Loucy (cell line): Measurements from ENCODE around the gene KIAA0825.

ENCODE experiments used
- H2AFZ ChIP-seq: fragments of 200-600 bp; sonication (generic); 2 replicates; pipeline ENCODE4 v1.6.0; 2016; ENCODE audit warnings: antibody characterized with exemption, mild to moderate bottlenecking, low read length, moderate library complexity
- H3F3A ChIP-seq: fragments of 200-600 bp; 2 replicates; pipeline ENCODE4 v1.6.0; 2016; ENCODE audit warnings: antibody characterized with exemption, low read depth, mild to moderate bottlenecking
- H3K27me3 ChIP-seq: fragments of 200-600 bp; sonication (generic); 2 replicates; pipeline ENCODE4 v1.6.1; 2014; ENCODE audit warnings: low read length, mild to moderate bottlenecking; ENCODE audit not compliant: insufficient read depth, poor library complexity, severe bottlenecking
- H3K36me3 ChIP-seq: fragments of 200-600 bp; sonication (generic); 2 replicates; pipeline ENCODE4 v1.6.1; 2016; ENCODE audit warnings: low read length; ENCODE audit not compliant: insufficient read depth
- H3K4me1 ChIP-seq: fragments of 200-600 bp; sonication (generic); 2 replicates; pipeline ENCODE4 v1.5.1; 2014; ENCODE audit warnings: low read length, mild to moderate bottlenecking; ENCODE audit not compliant: insufficient read depth, poor library complexity, severe bottlenecking
- H3K4me2 ChIP-seq: fragments of 200-600 bp; sonication (generic); 2 replicates; pipeline ENCODE4 v1.6.0; 2014; ENCODE audit warnings: antibody characterized with exemption, low read length, low read depth, mild to moderate bottlenecking; ENCODE audit not compliant: poor library complexity, severe bottlenecking
- H3K4me3 ChIP-seq: fragments of 200-600 bp; sonication (generic); 2 replicates; pipeline ENCODE4 v1.5.1; 2014; ENCODE audit warnings: low read length, mild to moderate bottlenecking, mixed read lengths; ENCODE audit not compliant: poor library complexity, severe bottlenecking
- H3K79me2 ChIP-seq: fragments of 200-600 bp; sonication (generic); 2 replicates; pipeline ENCODE4 v1.6.1; 2014; ENCODE audit warnings: low read length; ENCODE audit not compliant: insufficient read depth
- H3K9ac ChIP-seq: fragments of 200-600 bp; sonication (generic); 2 replicates; pipeline ENCODE4 v1.6.0; 2014; ENCODE audit warnings: mild to moderate bottlenecking, low read depth, low read length, moderate library complexity; ENCODE audit not compliant: poor library complexity, severe bottlenecking
- H3K9me2 ChIP-seq: fragments of 200-600 bp; sonication (generic); replicated peaks from 2 replicates; pipeline ENCODE4 v1.6.1; 2016; ENCODE audit warnings: low read depth, low read length, mixed read lengths
- H3K9me3 ChIP-seq: fragments of 200-600 bp; sonication (generic); 2 replicates; pipeline ENCODE4 v1.6.1; 2014; ENCODE audit warnings: mild to moderate bottlenecking, antibody characterized with exemption, low read length, low read depth; ENCODE audit not compliant: insufficient read depth
- H4K20me1 ChIP-seq: fragments of 200-600 bp; sonication (generic); 2 replicates; pipeline ENCODE4 v1.6.0; 2014; ENCODE audit warnings: antibody characterized with exemption, low read length, mild to moderate bottlenecking; ENCODE audit not compliant: insufficient read depth, poor library complexity, severe bottlenecking
- EZH2phosphoT487 ChIP-seq: fragments of 200-600 bp; IDR thresholded peaks from 2 replicates; pipeline ENCODE4 v1.6.1; 2018; ENCODE audit warnings: antibody characterized with exemption, mild to moderate bottlenecking, moderate library complexity, borderline replicate concordance
- TF ChIP-seq, protein P1 (sequence below): fragments of 200-600 bp; sonication (generic); conservative IDR thresholded peaks from 2 replicates; pipeline ENCODE4 v1.5.1; 2014; ENCODE audit warnings: mild to moderate bottlenecking, antibody characterized with exemption, low read length

KIAA0825 gene

DNA sequence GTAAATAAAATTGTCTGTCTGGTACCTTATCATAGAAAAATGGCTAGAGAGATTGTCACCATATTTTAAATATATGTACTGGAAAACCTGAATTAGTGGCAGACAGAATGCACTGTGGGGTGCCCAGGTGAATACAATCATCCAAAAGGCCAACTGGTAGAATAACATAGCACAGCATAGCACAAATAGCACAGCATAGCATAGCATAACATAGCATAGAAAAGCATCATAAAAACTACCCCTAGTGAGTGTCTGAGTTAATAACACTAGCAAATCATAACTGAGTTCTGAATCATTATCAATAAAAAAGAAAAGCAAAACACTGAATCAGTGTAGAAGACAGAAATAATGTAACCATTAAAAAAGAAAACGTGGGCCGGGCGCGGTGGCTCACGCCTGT is 102.3 kb downstream of the KIAA0825 start:
- no peak overlapping the region for H2AFZ ChIP-seq
- no peaks in the 10 kb centered on the region for H3K4me1 ChIP-seq
- no peaks in the 10 kb centered on the region for H3F3A ChIP-seq
- TF ChIP-seq, protein P1, sequence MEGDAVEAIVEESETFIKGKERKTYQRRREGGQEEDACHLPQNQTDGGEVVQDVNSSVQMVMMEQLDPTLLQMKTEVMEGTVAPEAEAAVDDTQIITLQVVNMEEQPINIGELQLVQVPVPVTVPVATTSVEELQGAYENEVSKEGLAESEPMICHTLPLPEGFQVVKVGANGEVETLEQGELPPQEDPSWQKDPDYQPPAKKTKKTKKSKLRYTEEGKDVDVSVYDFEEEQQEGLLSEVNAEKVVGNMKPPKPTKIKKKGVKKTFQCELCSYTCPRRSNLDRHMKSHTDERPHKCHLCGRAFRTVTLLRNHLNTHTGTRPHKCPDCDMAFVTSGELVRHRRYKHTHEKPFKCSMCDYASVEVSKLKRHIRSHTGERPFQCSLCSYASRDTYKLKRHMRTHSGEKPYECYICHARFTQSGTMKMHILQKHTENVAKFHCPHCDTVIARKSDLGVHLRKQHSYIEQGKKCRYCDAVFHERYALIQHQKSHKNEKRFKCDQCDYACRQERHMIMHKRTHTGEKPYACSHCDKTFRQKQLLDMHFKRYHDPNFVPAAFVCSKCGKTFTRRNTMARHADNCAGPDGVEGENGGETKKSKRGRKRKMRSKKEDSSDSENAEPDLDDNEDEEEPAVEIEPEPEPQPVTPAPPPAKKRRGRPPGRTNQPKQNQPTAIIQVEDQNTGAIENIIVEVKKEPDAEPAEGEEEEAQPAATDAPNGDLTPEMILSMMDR = no peak
- TF ChIP-seq EZH2phosphoT487 = no peak
- no peaks in the 10 kb centered on the region for H3K27me3 ChIP-seq
- H3K36me3 ChIP-seq = no peaks in the 10 kb centered on the region
- H3K9ac ChIP-seq = no peak overlapping the region
- H3K4me3 ChIP-seq = no peak overlapping the region
- no peak overlapping the region for H3K4me2 ChIP-seq
- no peaks in the 10 kb centered on the region for H3K9me2 ChIP-seq
- H3K9me3 ChIP-seq = no peaks in the 10 kb centered on the region
- H3K79me2 ChIP-seq = no peaks in the 10 kb centered on the region
- H4K20me1 ChIP-seq = no peaks in the 10 kb centered on the region

DNA sequence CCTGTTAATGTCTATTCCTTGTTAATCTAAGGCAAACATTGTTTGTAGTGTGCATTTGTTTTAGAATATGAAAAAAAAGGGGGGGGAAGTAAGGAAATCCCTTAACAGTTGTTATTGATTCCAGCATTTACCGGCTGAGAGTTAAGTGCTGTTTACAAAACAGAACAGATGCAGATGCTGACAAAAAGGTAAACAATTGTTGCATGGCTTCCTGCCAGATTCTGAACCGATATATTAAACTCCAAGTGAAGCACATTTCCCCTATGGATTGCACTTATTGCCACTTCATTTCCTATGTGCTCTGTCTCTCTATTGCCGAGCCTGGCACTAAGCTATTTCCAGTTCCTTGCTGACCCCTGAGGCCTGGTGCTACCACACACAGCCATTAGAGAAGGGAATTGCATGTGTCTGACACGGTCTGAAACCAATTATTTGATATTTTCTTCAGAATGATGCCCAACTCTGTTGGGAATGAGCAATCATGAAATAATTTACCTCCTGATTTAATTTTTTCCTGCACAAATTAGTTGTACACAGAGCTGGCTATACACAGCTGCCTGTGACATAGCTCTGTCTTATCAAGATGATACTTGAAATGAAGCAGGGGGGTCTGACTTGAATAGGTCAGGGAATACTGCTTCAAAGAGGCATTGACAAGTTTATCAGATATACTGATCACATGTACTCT is 109.8 kb downstream of the KIAA0825 start:
- Histone ChIP-seq H3K4me2 (no peak overlapping the region), H3K9me2 (no peaks in the 10 kb centered on the region), H3K27me3 (no peaks in the 10 kb centered on the region), H3K36me3 (no peaks in the 10 kb centered on the region), H3K4me1 (no peaks in the 10 kb centered on the region), H3K9me3 (no peaks in the 10 kb centered on the region), H3F3A (no peaks in the 10 kb centered on the region), H3K9ac (no peak overlapping the region), H2AFZ (no peak overlapping the region), H3K4me3 (no peak overlapping the region), H3K79me2 (no peaks in the 10 kb centered on the region), H4K20me1 (no peaks in the 10 kb centered on the region)
- TF ChIP-seq, protein P1 = no peak
- TF ChIP-seq EZH2phosphoT487 = no peak

DNA sequence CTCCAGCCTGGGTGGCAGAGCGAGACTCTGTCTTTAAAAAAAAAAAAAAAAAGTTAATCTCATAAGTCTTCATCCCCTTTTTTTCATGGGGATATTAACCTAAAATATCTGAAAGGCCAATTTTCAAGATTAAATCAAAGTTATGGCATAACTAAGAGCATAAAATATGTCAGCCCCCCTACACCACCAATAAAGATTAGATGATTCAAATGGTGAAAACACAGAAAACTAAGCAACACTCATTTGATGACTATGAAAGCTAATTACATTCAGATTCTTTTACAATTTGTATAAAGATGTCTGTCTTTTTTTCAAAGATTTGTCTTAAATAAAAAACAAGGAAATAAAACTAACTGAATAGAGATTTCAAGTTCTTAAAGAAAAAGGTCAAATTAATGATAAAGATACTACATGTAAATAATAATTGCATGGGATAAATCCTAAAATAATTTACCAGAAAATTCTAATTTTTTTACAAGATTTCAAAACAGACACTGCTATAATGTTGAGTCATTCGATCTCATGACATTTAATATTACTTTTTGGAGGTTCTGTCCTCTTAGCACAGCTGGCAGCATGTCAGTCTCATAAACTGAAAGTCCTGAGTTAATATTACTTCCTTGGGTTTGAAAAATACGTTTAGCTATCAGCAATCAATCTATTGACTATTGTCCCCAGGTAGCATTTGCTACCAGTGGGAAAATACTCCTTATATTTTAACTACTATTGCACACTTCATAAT is 112.9 kb downstream of the KIAA0825 start:
- Histone ChIP-seq H3K9me2 (no peaks in the 10 kb centered on the region), H3K36me3 (no peaks in the 10 kb centered on the region), H3K4me2 (no peak overlapping the region), H3K9me3 (no peaks in the 10 kb centered on the region), H3F3A (no peaks in the 10 kb centered on the region), H3K4me3 (no peak overlapping the region), H2AFZ (no peak overlapping the region), H3K4me1 (no peaks in the 10 kb centered on the region), H3K27me3 (no peaks in the 10 kb centered on the region), H4K20me1 (no peaks in the 10 kb centered on the region), H3K79me2 (no peaks in the 10 kb centered on the region), H3K9ac (no peak overlapping the region)
- TF ChIP-seq, protein P1 = no peak
- TF ChIP-seq EZH2phosphoT487 = no peak
